GM18951 (cell line): ENCODE results near the gene MBOAT2.
"Not testable (repeated sequence)": the region's sequence is repeated elsewhere in the genome, so short reads cannot be mapped to it uniquely, and the experiment has no call there.

Experiments
- POLR2A ChIP-seq: IDR thresholded peaks from 4 replicates; pipeline ENCODE4 v1.6.1; 2011; ENCODE audit warnings: mild to moderate bottlenecking; ENCODE audit not compliant: insufficient read length, insufficient read depth; ENCODE audit errors: extremely low read depth
- in situ Hi-C: fragments of 300-500 bp; cut with MboI; formaldehyde crosslinking; loops from one replicate; pipeline ENCODE4 v1.12.0; 2022; ENCODE audit warnings: low sequenced_read_pairs, mixed read lengths, inconsistent platforms; ENCODE audit not compliant: unreplicated experiment

MBOAT2 gene, protein sequence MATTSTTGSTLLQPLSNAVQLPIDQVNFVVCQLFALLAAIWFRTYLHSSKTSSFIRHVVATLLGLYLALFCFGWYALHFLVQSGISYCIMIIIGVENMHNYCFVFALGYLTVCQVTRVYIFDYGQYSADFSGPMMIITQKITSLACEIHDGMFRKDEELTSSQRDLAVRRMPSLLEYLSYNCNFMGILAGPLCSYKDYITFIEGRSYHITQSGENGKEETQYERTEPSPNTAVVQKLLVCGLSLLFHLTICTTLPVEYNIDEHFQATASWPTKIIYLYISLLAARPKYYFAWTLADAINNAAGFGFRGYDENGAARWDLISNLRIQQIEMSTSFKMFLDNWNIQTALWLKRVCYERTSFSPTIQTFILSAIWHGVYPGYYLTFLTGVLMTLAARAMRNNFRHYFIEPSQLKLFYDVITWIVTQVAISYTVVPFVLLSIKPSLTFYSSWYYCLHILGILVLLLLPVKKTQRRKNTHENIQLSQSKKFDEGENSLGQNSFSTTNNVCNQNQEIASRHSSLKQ

DNA sequence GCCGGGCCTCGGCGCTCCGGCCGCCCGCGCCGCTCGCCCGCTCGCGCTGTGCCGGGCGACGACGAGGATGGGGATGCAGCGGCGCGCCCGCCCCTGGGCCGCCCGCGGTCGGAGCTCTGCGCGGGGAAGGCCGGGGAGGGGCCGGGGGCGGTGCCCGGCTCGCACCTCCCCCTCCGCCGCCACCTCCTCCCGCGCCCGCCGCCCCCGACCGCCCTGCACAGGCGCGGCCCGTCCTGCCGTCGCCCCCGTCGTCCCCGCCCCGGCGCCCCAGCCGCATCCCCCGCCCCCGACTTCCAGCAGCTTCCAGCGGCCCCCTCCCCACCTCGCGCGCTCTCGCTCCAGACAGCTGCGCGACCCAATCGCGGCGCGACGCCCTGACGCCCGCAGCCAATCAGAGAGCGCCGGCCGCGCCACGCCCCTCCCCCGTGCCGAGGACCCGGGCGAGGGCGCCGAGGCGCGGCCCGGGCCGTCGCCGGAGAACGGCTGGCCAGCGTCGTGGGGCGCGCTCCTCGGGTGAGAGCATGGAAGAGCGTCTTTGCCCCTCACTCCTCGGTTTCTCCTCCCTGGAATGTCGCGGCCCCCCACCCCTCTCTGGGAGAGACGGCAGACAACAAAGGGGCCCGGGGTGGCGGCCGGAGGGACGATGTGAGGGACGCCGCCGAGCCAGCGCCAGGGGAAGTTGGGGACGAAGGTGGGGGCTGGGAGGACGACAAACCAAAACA lies at the start of gene MBOAT2:
MBOAT2 (minus strand) TSS at position 69 of the 722 bp plus-strand sequence. CDS start 70 bp downstream, outside the sequence.
- TF ChIP-seq POLR2A: peak; percentile 89
- in situ Hi-C loops: no loop called here

DNA sequence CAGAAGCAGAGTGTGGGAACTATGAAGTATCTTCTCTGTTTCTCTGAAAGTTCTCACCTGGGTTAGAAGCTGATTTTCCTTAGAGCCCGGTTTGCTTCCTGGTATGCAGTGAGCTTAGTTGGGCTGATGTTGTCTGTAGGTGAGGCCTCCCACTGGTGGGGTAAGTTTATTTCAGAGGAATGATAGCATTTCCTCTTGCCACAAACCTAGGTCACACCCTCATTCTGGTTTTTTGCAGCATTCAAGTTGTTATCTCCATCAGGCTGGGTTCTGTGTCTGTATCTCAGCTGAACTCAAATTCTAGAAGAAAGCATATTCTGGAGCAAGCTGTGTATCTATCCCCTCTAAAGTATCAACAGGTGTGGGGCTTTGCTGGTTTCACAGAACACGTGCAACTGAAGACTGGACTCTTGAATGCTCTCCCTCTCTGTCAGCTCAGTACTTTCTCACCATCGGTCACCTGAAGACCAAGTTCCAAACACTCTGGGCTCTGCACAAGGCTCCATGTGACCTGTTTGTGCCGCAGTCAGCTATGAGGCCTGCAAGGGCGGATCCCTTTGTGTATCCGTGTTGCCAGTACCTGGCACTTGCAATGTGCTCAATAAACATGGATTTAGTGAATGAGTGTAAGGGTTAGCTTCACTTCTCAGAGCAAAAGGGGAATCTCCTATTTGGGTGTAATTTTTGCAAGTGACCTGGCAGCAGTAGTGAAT lies 49.5 kb upstream of the MBOAT2 start:
- no peak for TF ChIP-seq POLR2A
- in situ Hi-C loops: no loop called here

DNA sequence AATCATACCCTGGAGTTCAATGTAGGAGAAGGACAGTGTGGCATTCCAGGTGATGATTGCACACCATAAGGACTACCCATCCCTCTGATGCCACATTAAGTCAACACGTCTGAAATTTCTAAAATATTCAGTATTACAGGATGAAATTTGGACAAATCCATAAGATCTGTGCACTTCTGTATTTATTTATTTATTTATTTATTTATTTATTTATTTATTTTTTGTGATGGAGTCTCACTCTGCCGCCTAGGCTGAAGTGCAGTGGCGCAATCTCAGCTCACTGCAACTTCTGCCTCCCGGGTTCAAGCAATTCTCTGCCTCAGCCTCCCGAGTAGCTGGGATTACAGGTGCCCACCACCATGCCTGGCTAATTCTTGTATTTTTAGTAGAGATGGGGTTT lies 48.0 kb upstream of the MBOAT2 start:
- in situ Hi-C loops: not testable (repeated sequence)

DNA sequence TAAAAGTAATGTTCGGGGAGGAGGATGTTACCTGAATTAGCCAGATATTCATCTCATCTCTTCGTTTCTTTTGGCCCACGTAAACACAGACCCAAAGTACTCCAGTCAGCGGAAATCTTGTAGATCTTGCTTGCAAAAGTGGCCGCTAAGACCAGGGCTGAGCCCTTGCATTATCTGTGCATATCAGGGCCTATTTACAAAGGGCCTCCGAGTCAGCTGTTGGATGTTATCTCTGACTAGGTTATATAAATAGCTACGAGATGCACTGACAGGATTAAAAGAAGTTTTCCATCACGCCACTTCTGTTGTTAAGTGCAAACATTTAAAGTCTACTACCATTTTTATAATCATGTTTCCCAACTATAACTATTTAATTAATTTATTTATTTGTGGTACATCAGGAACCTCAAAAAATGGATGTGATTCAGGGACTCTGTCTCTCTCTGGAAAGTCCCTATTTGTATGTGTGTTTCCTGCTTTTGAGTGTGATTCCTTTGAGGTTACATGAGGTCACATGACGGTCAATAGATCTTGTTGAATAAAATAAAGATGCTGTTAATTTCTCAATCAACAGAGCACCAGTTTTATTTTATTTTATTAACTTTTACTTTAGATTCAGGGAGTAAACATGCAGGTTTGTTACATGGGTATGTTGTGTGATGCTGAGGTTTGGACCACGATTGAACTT lies 46.8 kb upstream of the MBOAT2 start:
- TF ChIP-seq POLR2A: no peak
- in situ Hi-C loops: no loop called here

DNA sequence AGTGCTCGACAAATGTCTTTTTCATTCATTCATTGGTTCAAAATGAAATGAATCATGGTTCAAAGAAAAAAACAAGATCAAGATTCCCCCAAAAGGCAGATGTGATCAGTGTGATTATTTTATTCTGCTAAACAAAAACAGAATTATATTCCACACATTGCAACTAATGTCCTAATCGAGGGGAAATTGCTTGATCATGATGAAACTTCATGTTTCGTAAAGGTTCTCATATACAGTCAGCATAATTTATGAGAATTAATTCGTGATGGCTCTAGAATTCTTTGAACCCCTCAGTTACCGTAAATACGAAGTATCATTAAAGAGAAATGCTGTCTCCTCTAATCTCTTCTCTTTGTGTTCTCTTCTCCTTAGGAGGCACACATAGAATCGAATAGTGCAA lies 42.1 kb upstream of the MBOAT2 start:
- in situ Hi-C loops: no loop called here
- no peak for TF ChIP-seq POLR2A

DNA sequence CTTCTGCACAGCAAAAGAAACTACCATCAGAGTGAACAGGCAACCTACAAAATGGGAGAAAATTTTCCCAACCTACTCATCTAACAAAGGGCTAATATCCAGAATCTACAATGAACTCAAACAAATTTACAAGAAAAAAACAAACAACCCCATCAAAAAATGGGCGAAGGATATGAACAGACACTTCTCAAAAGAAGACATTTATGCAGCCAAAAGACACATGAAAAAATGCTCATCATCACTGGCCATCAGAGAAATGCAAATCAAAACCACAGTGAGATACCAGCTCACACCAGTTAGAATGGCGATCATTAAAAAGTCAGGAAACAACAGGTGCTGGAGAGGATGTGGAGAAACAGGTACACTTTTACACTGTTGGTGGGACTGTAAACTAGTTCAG lies 40.0 kb upstream of the MBOAT2 start:
- in situ Hi-C loops: not testable (repeated sequence)

DNA sequence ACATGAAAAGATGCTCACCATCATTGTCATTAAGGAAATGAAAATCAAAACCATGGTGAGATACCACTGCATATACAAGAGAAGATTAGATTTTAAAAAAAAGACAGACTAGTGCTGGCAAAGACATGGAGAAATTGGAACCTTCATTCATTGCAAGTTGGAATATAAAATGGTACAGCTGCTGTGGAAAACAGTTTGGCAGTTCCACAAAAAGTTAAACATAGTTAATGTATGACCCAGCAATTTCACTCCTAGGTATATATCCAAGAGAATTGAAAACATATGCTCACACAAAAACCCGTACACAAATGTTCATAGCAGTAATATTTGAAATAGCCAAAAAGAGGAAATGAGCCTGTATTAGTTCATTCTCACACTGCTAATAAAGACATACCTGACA lies 33.7 kb upstream of the MBOAT2 start:
- in situ Hi-C loops: no loop called here
- no peak for TF ChIP-seq POLR2A

DNA sequence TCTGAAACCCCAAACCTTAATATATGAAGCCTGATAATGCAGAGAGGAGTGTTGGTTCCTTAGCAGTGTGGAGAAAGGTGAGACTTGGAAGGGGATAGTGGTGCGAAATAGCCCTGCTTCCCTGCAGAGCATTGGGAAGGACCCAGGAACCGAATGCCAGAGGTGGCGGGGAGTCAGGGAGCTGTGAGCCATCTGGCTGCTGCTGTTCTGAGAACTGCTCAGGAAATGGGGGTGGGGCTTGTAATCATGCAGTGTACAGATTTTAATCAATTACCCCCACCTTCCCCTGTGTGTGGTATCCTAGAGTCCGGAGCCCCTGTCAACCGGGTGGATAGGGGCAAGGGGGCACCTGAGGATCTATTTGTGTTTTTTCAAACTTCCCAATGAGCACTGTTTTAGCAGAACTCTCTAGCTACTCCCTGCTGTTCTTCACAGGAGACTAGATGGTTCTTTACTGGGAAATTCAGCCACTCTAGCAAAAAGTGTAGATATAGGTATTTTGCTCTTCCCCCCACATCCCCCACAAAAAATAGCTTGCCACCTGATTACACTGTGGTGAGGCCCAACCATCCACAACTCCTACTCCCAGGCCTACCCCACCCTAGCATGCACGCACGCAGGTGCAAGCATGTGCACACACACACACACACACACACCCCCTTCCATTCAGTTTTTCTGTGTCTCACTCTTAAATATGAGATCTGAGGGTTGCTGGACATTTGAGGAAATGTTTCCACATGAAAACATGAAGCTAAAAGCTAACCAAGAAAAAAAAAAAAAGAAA lies 30.1 kb upstream of the MBOAT2 start:
- no peak for TF ChIP-seq POLR2A
- in situ Hi-C loops: no loop called here

DNA sequence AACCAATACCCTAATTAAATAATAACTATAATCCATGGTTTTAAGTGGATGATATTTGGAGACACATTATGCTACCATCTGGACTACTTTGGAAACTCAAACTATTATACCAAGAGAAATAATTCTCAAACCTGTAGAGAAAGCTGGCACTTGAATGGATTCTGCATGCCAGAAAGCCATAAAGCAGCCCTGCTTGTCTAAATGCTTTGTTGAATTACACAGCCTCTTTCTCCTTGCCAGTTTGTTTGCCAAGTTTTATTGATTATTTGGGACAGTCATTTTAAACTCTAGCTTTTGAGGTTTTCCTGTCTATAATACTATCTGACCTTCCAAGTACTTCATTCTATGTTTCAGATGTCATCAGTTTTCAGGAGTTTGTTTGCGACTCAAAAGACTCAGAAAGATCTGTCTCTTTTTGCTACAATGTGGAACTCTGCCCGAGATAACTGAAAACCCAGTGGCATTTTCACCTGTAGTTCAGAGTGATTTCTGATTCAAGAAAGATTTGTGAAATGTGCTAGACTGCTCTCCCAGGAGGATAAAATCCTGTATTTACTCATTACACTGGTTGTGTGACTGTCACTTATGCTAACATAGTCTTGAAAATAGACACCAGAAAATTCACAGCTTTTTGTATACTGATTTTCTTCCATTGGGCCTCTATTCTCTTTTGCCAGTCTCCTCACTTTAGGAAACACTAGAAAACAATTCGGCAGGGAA lies 29.2 kb upstream of the MBOAT2 start:
- no peak for TF ChIP-seq POLR2A
- in situ Hi-C loops: no loop called here

DNA sequence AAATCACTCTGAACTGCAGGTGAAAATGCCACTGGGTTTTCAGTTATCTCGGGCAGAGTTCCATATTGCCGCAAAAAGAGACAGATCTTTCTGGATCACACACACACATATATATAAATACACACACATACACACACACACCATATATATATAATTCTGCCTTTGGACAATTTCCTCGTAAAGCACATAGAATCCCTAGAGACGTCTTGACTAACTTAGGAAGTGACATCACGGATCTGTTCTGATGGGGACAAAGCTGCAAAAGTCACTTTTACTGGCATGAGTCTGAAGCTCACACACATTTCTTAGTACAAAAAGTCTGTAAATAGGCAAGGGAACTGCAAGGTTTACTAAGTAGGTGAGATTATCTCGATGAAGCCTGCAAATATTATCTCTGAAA lies 28.6 kb upstream of the MBOAT2 start:
- TF ChIP-seq POLR2A: no peak
- in situ Hi-C loops: no loop called here

DNA sequence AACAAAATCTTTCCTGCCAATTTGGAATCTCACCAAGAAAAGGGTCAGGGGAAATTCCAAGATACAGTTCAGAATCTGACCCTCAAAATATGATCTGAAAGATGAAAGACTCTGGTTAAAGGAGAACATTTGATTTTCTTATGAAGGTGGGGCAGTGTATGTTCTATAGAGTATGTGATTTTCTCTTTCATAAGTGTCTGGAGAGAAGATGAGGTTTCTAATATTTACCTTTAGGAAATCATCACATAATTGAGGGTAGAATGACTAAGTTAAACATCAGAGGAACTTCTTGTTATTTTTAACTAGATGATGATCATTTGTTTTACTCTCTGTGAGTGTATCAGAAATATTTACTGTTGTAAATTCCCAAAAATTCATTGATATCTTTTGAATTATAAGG lies 27.8 kb upstream of the MBOAT2 start:
- TF ChIP-seq POLR2A: no peak

DNA sequence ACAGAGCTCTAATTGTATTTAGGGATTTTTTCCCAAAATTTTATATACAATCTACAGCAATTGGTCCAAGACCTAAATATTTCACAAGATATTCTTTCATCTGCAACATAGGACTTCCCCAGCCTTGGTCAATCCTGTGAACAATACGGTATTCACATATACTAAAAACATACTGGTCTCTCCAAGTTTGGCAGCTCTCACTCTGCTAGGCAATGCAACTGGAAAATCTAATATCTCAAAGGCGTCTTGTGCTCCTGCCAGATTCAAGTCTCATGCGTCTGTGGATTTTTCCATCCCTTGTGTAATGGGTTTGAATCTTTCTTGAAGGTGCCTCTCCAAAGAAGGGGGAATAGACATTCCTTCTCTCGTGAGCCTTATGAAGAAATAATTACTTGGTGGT lies 27.4 kb upstream of the MBOAT2 start:
- in situ Hi-C loops: no loop called here
- no peak for TF ChIP-seq POLR2A

More for the DNA sequence above, 27.8 kb upstream of the MBOAT2 start:
- in situ Hi-C loops: no loop called here

DNA sequence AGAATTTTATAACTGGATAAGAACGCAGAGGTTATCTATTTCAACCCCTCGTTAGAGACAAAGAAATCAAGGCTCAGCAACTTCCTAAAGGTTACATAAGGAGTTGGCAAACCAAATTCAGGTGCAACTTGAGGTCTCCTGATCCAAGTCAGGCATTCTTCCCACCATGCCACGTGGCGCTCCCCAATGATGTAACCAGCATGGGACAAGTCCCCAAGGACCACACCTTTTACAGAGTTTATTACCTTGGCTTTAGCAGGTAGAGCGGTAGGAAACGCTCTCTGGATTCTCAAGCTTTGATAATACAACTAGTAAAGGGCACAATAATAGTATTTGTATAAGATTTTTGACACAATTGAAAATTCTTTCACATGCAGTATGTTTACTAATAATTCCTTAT lies 26.7 kb upstream of the MBOAT2 start:
- TF ChIP-seq POLR2A: no peak
- in situ Hi-C loops: no loop called here
